H9 (cell line): ENCODE data around the gene ITGB3. TPM values are rescaled to one million over a fixed set of nuclear protein-coding genes. Genes with fewer than 3 reads are reported as not detected.

Experiments used
- DNase-seq: peaks from one replicate; pipeline ENCODE4 v3.0.0-alpha.2; 2017
- H2AFZ ChIP-seq: one replicate; pipeline ENCODE4 v1.6.1; 2013; ENCODE audit warnings: mild to moderate bottlenecking, low read length, control low read depth, moderate library complexity
- H2AK5ac ChIP-seq: 2 replicates; pipeline ENCODE4 v1.6.1; 2013; ENCODE audit warnings: low read length, control low read depth, mixed read lengths; ENCODE audit not compliant: insufficient read length
- H2BK120ac ChIP-seq: one replicate; pipeline ENCODE4 v1.6.1; 2013; ENCODE audit warnings: low read depth, mild to moderate bottlenecking, low read length, control low read depth, inconsistent platforms; ENCODE audit not compliant: poor library complexity, severe bottlenecking
- H2BK12ac ChIP-seq: 2 replicates; pipeline ENCODE4 v1.6.1; 2013; ENCODE audit warnings: low read length, control low read depth, mixed read lengths, low read depth; ENCODE audit not compliant: insufficient read length
- H2BK15ac ChIP-seq: 2 replicates; pipeline ENCODE4 v1.6.1; 2013; ENCODE audit warnings: low read depth, low read length, control low read depth
- H2BK20ac ChIP-seq: one replicate; pipeline ENCODE4 v1.6.1; 2013; ENCODE audit warnings: low read depth, mild to moderate bottlenecking, low read length, control low read depth, inconsistent platforms; ENCODE audit not compliant: poor library complexity, severe bottlenecking
- H2BK5ac ChIP-seq: 2 replicates; pipeline ENCODE4 v1.6.1; 2013; ENCODE audit warnings: low read length, control low read depth, mixed read lengths; ENCODE audit not compliant: insufficient read length
- H3K14ac ChIP-seq: 2 replicates; pipeline ENCODE4 v1.6.1; 2013; ENCODE audit warnings: low read length, control low read depth; ENCODE audit not compliant: insufficient read depth
- H3K18ac ChIP-seq: 2 replicates; pipeline ENCODE4 v1.6.1; 2013; ENCODE audit warnings: low read depth, mild to moderate bottlenecking, mixed read lengths, low read length, control low read depth; ENCODE audit not compliant: insufficient read length
- H3K23ac ChIP-seq: 2 replicates; pipeline ENCODE4 v1.6.1; 2013; ENCODE audit warnings: low read length, control low read depth, mixed read lengths, low read depth; ENCODE audit not compliant: insufficient read length
- H3K23me2 ChIP-seq: 2 replicates; pipeline ENCODE4 v1.6.1; 2013; ENCODE audit warnings: low read depth, mild to moderate bottlenecking, mixed read lengths, low read length, control low read depth; ENCODE audit not compliant: insufficient read length, poor library complexity, severe bottlenecking
- H3K27ac ChIP-seq: 2 replicates; pipeline ENCODE4 v1.5.1; 2013; ENCODE audit warnings: low read length, control low read depth, mixed read lengths, low read depth; ENCODE audit not compliant: insufficient read length
- H3K27me3 ChIP-seq: 2 replicates; pipeline ENCODE4 v1.6.1; 2013; ENCODE audit warnings: low read length, control low read depth, inconsistent platforms; ENCODE audit not compliant: insufficient read depth
- H3K4ac ChIP-seq: 2 replicates; pipeline ENCODE4 v1.6.1; 2013; ENCODE audit warnings: low read depth, mild to moderate bottlenecking, control low read depth, inconsistent platforms, low read length, moderate library complexity
- H3K4me1 ChIP-seq: 2 replicates; pipeline ENCODE4 v1.6.1; 2013; ENCODE audit warnings: low read length, control low read depth, inconsistent platforms; ENCODE audit not compliant: insufficient read depth
- H3K4me2 ChIP-seq: 2 replicates; pipeline ENCODE4 v1.6.1; 2013; ENCODE audit warnings: low read length, control low read depth, mixed read lengths; ENCODE audit not compliant: insufficient read length, insufficient read depth
- H3K56ac ChIP-seq: 2 replicates; pipeline ENCODE4 v1.6.1; 2013; ENCODE audit warnings: low read depth, mild to moderate bottlenecking, mixed read lengths, low read length, control low read depth; ENCODE audit not compliant: insufficient read length
- H3K79me1 ChIP-seq: 2 replicates; pipeline ENCODE4 v1.6.1; 2013; ENCODE audit warnings: low read depth, mild to moderate bottlenecking, moderate library complexity, low read length, control low read depth, inconsistent platforms; ENCODE audit not compliant: insufficient read depth, poor library complexity, severe bottlenecking
- H3K79me2 ChIP-seq: 2 replicates; pipeline ENCODE4 v1.6.1; 2013; ENCODE audit warnings: low read length, control low read depth, inconsistent platforms; ENCODE audit not compliant: insufficient read depth
- H3K9ac ChIP-seq: 2 replicates; pipeline ENCODE4 v1.6.1; 2013; ENCODE audit warnings: low read length, control low read depth, mixed read lengths; ENCODE audit not compliant: insufficient read length; ENCODE audit errors: extremely low read depth
- H3K9me3 ChIP-seq: one replicate; pipeline ENCODE4 v1.6.1; 2013; ENCODE audit warnings: low read depth, low read length, inconsistent platforms; ENCODE audit not compliant: control insufficient read depth
- H3T11ph ChIP-seq: one replicate; pipeline ENCODE4 v1.6.1; 2013; ENCODE audit warnings: mild to moderate bottlenecking, low read length, control low read depth, inconsistent platforms
- H4K20me1 ChIP-seq: one replicate; pipeline ENCODE4 v1.6.1; 2013; ENCODE audit not compliant: control insufficient read depth, insufficient read length, insufficient read depth
- H4K5ac ChIP-seq: 2 replicates; pipeline ENCODE4 v1.6.1; 2013; ENCODE audit warnings: low read depth, mild to moderate bottlenecking, mixed read lengths, low read length, control low read depth; ENCODE audit not compliant: insufficient read length
- H4K8ac ChIP-seq: replicated peaks from 2 replicates; pipeline ENCODE4 v1.6.1; 2013; ENCODE audit warnings: low read length, control low read depth, mixed read lengths, low read depth; ENCODE audit not compliant: insufficient read length
- H4K91ac ChIP-seq: 2 replicates; pipeline ENCODE4 v1.6.1; 2013; ENCODE audit warnings: low read depth, mild to moderate bottlenecking, moderate library complexity, mixed read lengths, low read length, control low read depth; ENCODE audit not compliant: insufficient read length
- H3K27ac Mint-ChIP-seq, 3 experiments: 2 replicates in 2 of 3; 3 replicates in 1 of 3; pipeline ENCODE4 v1.8.0; 2020 to 2021; ENCODE audit warnings: mixed read lengths in 3 of 3, mild to moderate bottlenecking in 1 of 3, moderate library complexity in 1 of 3
- H3K27me3 Mint-ChIP-seq: 2 replicates; pipeline ENCODE4 v1.8.0; 2021; ENCODE audit warnings: low read depth, mild to moderate bottlenecking, moderate library complexity, mixed read lengths
- H3K36me3 Mint-ChIP-seq, 3 experiments: 2 replicates in 2 of 3; 3 replicates in 1 of 3; pipeline ENCODE4 v1.8.0; 2020 to 2021; ENCODE audit warnings: low read depth in 3 of 3, mixed read lengths in 3 of 3; ENCODE audit not compliant: insufficient read depth in 1 of 3
- H3K4me1 Mint-ChIP-seq, 2 experiments: 2 replicates each; pipeline ENCODE4 v1.8.0; 2020; ENCODE audit warnings: mixed read lengths in 2 of 2
- H3K4me3 Mint-ChIP-seq, 2 experiments: 2 replicates in 1 of 2; 3 replicates in 1 of 2; pipeline ENCODE4 v1.8.0; 2020 to 2021; ENCODE audit warnings: mild to moderate bottlenecking in 2 of 2, mixed read lengths in 2 of 2, moderate library complexity in 1 of 2
- H3K9me3 Mint-ChIP-seq, 2 experiments: 2 replicates in 1 of 2; 3 replicates in 1 of 2; pipeline ENCODE4 v1.8.0; 2020; ENCODE audit warnings: mild to moderate bottlenecking in 2 of 2, mixed read lengths in 2 of 2, moderate library complexity in 1 of 2
- WGBS: extraction: QIAGEN DNeasy Blood & Tissue Kit; methylation state at CpG from one replicate; pipeline ENCODE4 v1.1.7; 2013; ENCODE audit warnings: missing lambda C conversion rate, low lambda C conversion rate, mixed read lengths; ENCODE audit not compliant: insufficient read length; ENCODE audit errors: extremely low coverage; 5-methylcytosine and 5-hydroxymethylcytosine counted together
- total RNA-seq: library from RNA; stranded (reverse); gene quantifications from 2 replicates; pipeline ENCODE4 v1.2.1, GENCODE V29; 2021
- TF ChIP-seq, protein P1 (sequence below): fragments of 200-600 bp; sonication (generic); conservative IDR thresholded peaks from 3 replicates; pipeline ENCODE4 v1.8.0; 2021; ENCODE audit warnings: antibody characterized with exemption, mild to moderate bottlenecking

ITGB3 gene
- total RNA-seq, 1 experiment from 2014 or later = not detected

DNA sequence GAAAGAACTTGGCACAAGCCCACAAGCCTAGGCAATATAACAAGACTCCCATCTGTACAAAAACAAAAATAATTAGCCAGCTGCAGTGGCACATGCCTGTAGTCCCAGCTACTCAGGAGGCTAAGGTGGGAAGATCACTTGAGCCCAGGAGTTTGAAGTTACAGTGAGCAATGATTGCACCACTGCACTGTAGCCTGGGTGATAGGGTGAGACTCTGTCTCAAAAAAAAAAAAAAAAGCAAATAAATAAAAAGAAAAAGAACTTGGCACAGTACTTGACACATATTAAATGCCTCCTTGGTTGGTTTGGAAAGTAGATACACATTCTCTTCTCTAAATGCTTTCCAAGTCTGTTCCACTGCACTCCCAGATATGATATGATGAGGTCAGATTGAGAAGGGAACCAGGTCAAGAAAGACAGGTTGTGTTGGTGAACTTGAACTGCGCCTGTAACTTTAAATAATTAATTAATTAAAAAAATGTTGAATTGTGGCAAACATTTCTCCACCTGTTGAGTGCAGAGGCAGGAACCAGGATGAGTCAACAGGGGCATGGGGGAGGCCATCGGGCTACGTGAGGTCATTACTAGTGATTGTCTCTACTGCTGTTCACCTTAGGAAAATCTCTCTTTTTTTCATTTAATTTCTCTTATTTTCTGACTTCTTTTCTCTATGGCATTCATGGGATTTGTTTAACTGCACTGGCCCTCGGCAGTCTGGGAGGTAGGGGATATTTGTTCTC lies 44.2 kb downstream of the ITGB3 start:
- H3K18ac ChIP-seq = no peak overlapping the region
- H3K79me2 ChIP-seq = no peaks in the 10 kb centered on the region
- H4K5ac ChIP-seq = no peak overlapping the region
- TF ChIP-seq, protein P1, sequence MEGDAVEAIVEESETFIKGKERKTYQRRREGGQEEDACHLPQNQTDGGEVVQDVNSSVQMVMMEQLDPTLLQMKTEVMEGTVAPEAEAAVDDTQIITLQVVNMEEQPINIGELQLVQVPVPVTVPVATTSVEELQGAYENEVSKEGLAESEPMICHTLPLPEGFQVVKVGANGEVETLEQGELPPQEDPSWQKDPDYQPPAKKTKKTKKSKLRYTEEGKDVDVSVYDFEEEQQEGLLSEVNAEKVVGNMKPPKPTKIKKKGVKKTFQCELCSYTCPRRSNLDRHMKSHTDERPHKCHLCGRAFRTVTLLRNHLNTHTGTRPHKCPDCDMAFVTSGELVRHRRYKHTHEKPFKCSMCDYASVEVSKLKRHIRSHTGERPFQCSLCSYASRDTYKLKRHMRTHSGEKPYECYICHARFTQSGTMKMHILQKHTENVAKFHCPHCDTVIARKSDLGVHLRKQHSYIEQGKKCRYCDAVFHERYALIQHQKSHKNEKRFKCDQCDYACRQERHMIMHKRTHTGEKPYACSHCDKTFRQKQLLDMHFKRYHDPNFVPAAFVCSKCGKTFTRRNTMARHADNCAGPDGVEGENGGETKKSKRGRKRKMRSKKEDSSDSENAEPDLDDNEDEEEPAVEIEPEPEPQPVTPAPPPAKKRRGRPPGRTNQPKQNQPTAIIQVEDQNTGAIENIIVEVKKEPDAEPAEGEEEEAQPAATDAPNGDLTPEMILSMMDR = no peak
- H4K91ac ChIP-seq = no peak overlapping the region
- H4K20me1 ChIP-seq = no peaks in the 10 kb centered on the region
- no peaks in the 10 kb centered on the region for H3K36me3 Mint-ChIP-seq
- no peaks in the 10 kb centered on the region for H3K23me2 ChIP-seq
- H3K4me2 ChIP-seq = no peak overlapping the region
- H2BK120ac ChIP-seq = no peak overlapping the region
- H2BK12ac ChIP-seq = no peak overlapping the region
- no peaks in the 10 kb centered on the region for H3K79me1 ChIP-seq
- H3K9me3 Mint-ChIP-seq = no peaks in the 10 kb centered on the region
- H3K56ac ChIP-seq = no peak overlapping the region
- no peaks in the 10 kb centered on the region for H3K9me3 ChIP-seq
- H2AFZ ChIP-seq = no peak overlapping the region
- no peak overlapping the region for H2BK15ac ChIP-seq
- no peaks in the 10 kb centered on the region for H3K4me1 ChIP-seq
- no peak overlapping the region for H2BK5ac ChIP-seq
- no peak overlapping the region for H3K27ac Mint-ChIP-seq
- H3T11ph ChIP-seq = no peak overlapping the region
- H3K4me1 Mint-ChIP-seq = peaks cover 6 to 11% of the 10 kb centered on the region in 2 experiments
- H3K27me3 Mint-ChIP-seq = peaks cover 9% of the 10 kb centered on the region
- H3K23ac ChIP-seq = no peak overlapping the region
- no peaks in the 10 kb centered on the region for H3K27me3 ChIP-seq
- no peak overlapping the region for H2AK5ac ChIP-seq
- H3K27ac ChIP-seq = no peak overlapping the region
- WGBS = no CpG with 5 or more reads among the region's 4 CpGs
- no peak overlapping the region for H3K9ac ChIP-seq
- no peak overlapping the region for H4K8ac ChIP-seq
- no peak overlapping the region for H3K4me3 Mint-ChIP-seq
- H2BK20ac ChIP-seq = no peak overlapping the region
- H3K4ac ChIP-seq = no peak overlapping the region
- no peak for DNase-seq
- no peak overlapping the region for H3K14ac ChIP-seq
